ENCODE results near the gene CARD19.
"Not testable (repeated sequence)": the region's sequence is repeated elsewhere in the genome, so short reads cannot be mapped to it uniquely, and the experiment has no call there.

Gene CARD19

GRCh38 chr9:93089024-93089423 is 7.0 kb upstream of the CARD19 start:
- DNase-seq, result no peak

GRCh38 chr9:93089481-93089991 is 6.5 kb upstream of the CARD19 start:
- no peak for DNase-seq

GRCh38 chr9:93090091-93090655 is 5.8 kb upstream of the CARD19 start:
- DNase-seq, result no peak

DNA sequence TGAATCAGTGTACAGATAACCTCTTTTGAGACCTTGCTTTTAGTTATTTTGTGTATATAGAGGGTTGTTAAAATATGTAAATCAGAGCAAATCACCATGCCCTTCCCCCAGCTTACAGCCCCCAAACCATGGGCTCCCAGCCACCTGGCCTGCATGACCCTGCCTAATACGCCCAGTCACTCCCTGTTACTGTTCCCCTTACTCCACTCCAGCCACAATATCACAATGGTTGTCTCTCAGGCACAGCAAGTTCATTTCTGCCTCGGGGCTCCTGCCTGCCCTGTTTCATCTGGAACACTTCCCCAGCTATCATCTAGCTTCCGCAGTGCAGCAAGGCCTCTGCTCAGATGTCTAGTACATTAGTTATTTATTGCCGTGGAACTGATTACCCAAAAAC is 5.0 kb upstream of the CARD19 start:
- no peak for DNase-seq

DNA sequence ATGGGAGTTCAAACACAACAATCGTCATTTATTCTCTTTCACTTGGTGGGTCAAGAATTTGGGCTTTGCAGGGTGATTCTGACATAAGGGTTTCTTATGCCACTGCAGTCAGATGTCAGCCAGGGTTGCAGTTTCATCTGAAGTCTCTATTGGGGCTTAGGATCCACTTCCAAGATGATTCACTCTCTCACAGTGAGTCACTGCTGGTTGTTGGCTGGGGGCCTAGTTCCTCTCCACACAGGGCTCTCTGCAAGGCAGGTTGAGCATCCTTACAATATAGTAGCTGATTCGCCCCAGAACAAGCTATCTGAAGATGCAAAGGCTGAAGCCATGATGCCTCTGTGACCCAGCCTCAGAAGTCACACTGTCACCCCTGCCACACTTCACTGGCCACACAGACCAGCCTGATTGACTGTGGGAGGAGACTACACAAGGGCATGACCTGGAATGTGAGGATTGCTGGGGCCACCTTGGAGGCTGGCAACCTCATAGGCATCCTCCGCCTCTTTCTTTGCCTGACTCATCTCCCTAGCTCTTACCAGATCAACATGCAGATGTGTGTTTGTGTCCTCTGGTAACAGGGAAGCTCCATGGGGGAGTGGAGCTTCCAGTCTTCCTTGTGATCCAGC is 4.5 kb upstream of the CARD19 start:
- DNase-seq, result no peak

DNA sequence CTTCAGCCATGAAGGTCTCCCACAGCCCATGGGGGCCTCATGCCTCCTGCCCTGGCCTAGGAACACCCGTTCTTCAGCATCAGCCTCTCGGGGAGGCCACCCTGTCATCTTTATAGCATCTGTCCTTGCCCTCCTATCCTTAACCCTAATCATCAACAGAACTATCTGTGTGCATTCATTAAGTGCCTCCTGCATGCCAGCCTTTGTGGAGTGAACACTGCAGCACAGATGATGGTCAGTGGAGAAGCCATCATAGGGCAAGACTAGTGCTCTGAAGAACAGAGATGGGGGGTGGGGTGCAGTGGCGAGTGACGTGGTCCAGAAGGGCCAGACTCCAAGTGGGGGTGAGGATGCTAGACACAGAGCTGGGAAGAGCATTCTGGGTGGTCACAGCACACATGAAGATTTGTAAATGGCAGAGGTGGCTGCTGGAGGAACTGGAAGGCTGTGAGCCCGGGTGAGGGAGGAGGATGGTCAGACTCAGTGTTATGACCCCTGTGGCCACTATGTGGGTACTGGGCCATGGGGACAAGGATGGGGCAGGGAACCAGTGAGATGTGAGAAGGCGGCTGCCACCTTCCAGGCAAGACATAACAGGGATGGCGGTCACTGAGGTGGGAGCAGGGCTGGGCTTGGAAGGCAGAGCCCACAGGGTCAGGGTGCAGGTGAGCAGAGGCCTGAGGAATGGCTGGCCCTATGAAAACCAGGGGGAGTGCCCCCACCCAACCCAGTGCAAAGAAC is 3.6 kb upstream of the CARD19 start:
- no peak for DNase-seq

- no peak for DNase-seq
These were observed 2.7 kb upstream of the CARD19 start for GRCh38 chr9:93093127-93093876.

DNA sequence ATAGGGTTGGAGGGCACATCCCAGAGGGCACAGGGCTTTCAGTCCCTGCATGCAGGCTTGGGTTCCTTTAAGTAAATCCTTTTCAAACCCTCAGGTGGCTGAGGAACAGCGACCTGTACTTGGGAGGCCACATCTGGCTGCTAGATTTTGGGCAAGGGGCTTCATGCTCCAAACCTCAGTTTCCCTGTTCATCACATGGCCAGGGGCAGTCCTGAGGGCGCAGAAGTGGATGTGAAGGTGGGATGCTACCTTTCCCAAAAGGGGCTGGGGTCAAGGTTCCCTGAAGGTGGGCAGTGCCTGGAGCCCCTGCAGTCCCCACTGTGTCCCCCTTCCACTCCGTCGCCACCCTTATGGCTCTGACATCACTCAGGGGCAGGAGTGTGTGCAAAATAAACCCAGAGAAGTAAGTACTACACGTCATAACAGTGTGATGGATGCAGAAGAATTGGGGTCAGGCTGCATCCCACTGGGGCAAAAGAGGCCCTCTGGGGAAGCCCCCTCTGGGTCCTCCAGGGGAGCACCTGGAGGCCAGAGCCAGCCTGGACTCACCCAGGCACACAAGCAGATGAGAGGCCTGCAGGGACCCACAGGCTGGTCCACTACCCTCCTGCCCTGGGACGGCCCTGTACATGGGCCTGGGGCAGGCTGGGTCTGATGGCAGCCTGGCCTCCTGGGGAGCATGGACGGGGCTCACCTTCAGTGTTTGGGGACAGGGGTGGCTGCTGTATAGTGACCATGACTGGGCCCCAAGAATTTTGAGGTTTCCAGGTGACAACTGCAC is 1.9 kb upstream of the CARD19 start:
- no peak for DNase-seq

DNA sequence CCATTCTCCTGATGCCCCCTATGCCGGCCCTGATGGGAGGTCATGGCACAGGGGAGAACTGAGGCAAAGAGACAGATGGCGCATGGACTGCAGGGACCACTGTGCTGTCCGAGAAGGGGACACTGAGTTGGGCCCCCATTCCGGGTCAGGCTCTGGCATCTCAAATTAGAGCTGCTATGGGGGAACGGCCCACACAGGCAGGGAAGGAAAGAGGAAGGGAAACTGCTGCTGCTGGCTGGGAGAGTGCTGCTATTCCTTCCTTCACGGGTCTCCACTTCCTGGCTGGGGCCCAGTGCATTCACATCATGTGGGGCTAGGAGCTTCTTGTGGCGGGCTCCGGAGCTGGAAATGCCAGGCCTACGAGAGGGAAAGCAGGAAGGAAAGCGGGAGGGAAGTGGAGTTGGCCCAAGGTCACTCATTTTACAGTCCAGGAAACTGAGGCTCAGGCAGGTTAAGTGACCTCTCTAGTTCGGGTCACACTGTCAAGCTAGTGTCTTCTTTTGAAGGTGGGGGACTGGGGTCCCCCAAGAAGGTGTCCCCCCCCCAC is 1.3 kb upstream of the CARD19 start:
- no peak for DNase-seq

- peak; percentile 99 for DNase-seq
These were observed 549 bp upstream of the CARD19 start for GRCh38 chr9:93095205-93096130.

- no peak for DNase-seq
These were observed 880 bp downstream of the CARD19 start for GRCh38 chr9:93096811-93097382.

GRCh38 chr9:93097511-93098201 is 1.6 kb downstream of the CARD19 start:
- no peak for DNase-seq

DNA sequence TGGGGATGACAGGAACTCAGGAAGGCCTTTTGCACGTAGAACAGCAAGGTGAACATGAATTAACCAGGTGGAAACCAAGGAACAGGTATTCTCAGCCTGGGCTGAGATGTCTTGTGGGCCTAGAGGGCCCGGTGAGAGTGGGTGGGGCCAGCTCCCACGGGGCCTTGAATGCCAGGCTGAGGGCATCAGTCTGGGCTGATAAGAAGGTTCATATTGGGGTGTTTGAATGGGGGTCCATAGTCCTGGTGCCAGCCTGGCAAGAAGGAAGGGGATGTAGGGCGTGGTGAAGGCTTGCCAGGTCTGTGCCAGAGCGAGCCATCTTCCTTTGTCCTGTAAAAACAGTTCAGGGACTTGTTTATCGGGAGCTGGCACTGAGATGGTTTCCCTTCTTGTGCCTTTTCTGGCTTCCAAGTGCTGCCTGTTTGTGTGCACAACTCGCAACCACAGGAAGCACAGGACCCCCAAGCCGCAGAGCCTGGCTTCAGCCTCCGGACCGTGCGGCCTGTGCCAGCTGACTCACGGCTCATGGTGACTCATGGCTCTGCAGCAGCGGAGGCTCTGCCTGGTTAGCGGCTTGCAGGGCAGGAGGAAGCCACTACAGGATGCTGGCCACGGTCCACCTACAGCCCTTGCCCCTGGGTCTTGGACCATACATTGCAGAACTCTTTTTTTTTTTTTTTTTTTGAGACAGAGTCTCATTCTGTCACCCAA is 2.4 kb downstream of the CARD19 start:
- no peak for DNase-seq

GRCh38 chr9:93099551-93100275 is 3.7 kb downstream of the CARD19 start:
- DNase-seq, result no peak

DNA sequence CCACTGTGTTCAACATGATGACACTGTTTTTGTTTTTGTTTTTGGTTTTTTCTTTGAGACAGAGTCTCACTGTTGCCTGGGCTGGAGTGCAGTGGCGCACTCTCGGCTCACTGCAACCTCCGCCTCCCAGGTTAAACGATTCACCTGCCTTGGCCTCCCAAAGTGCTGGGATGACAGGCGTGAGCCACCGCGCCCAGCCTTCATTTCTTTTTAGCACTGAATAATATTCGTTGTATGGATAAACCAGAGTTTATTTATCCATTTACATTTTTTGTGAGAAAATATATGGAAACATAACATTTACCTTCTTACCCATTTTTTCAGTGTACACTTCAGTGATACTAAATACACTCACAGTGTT is 4.2 kb downstream of the CARD19 start:
- no peak for DNase-seq

DNA sequence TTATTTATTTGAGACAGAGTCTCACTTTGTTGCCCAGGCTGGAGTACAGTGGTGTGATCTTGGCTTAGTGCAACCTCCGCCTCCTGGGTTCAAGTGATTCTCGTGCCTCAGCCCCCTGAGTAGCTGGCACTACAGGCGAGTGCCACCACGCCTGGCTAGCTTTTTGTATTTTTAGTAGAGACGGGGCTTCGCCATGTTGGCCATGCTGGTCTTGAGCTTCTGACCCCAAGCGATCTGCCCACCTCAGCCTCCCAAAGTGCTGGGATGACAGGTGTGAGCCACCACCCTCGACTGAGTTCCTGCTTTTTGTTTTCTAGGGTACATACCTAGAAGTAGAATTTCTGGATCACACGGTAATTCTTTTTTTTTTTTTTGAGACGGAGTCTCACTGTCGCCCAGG is 5.1 kb downstream of the CARD19 start:
- DNase-seq, result not testable (repeated sequence)

DNA sequence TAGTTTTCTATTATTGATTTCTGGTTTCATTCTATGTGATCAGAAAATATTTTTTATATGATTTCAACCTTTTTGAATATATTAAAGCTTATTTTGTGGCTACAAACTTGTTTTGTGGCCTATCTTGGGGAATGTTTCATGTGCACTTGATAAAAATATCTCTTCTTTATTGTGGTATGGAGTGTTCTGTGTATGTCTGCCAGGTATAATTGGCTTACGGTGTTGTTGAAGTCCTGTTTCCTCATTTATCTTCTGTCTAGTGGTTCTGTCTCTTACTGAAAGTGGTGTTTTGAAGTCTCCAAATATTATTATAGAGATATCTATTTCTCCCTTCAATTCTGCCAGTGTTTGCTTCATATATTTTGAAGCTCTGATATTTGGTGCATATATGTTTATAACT is 9.6 kb downstream of the CARD19 start:
- DNase-seq, result no peak

- DNase-seq, result no peak
These were observed 11.3 kb downstream of the CARD19 start for GRCh38 chr9:93107151-93107824.

Measured in NCI-H1092 (cell line).